K562 (cell line): ENCODE measurements around the gene USP32. TPM values are rescaled to one million over a fixed set of nuclear protein-coding genes. Genes with fewer than 3 reads are reported as not detected.

Experiments used
- AFF1 ChIP-seq, 2 experiments: fragments of 450-650 bp; IDR thresholded peaks; 2 replicates each; pipeline ENCODE4 v1.6.1; 2018; ENCODE audit warnings: mild to moderate bottlenecking in 2 of 2, low read depth in 1 of 2; ENCODE audit not compliant: partially characterized antibody in 2 of 2
- KLF10 ChIP-seq: fragments of 250-450 bp; sonication (Bioruptor Pico); IDR thresholded peaks from 2 replicates; pipeline ENCODE4 v1.6.1; 2021; ENCODE audit warnings: matching md5 sums
- NCOR1 ChIP-seq: fragments of 450-650 bp; IDR thresholded peaks from 2 replicates; pipeline ENCODE4 v1.6.1; 2016; ENCODE audit warnings: mild to moderate bottlenecking, moderate library complexity
- TARDBP ChIP-seq: fragments of 450-650 bp; IDR thresholded peaks from 2 replicates; pipeline ENCODE4 v1.6.1; 2016
- ZBTB11 ChIP-seq, 3 experiments: fragments of 200-800 bp in 1 of 3; fragments of 250-450 bp in 1 of 3; fragments of 450-650 bp in 1 of 3; sonication (Bioruptor Pico) in 1 of 3; sonication (Bioruptor generic) in 1 of 3; formaldehyde crosslinking in 1 of 3; IDR thresholded peaks; 2 replicates each; pipeline versions ENCODE4 v1.6.1 to v1.8.0; 2016 to 2022; ENCODE audit warnings: mild to moderate bottlenecking in 2 of 3, missing genetic modification characterization in 2 of 3, missing compliant biosample characterization in 1 of 3, moderate library complexity in 1 of 3
- ZNF384 ChIP-seq: IDR thresholded peaks from 2 replicates; pipeline ENCODE4 v1.6.1; 2012; ENCODE audit warnings: low read depth, low read length, improper control_type of control experiment
- polyA plus RNA-seq, 8 experiments: library from polyadenylated mRNA; depleted of rRNA in 4 of 8; stranded (reverse) in 5 of 8; unstranded in 3 of 8; fragments of >200 nt; fragmentation: Nextera tagmentation in 2 of 8; fragmentation: Illumina TruSeq in 1 of 8; extraction: Ambion mirVana in 2 of 8; extraction: Trizol in 1 of 8; gene quantifications; 2 replicates each; pipeline versions ENCODE4 v1.2.1 to v1.2.3, GENCODE V29; 2011 to 2014; ENCODE audit warnings: inconsistent platforms in 1 of 8, missing spikeins in 1 of 8
- total RNA-seq, 7 experiments: library from RNA; depleted of rRNA in 6 of 7; stranded (reverse); fragments of >200 nt in 6 of 7; fragmentation: Illumina TruSeq in 2 of 7; extraction: Trizol in 2 of 7; gene quantifications; 2 replicates each; pipeline versions ENCODE4 v1.2.1 to v1.2.3, GENCODE V29; 2011 to 2021; ENCODE audit warnings: low replicate concordance in 1 of 7
- TF ChIP-seq, protein P1 (sequence below): fragments of 250-450 bp; sonication (Bioruptor Pico); IDR thresholded peaks from 2 replicates; pipeline ENCODE4 v1.5.0; 2021; ENCODE audit warnings: mild to moderate bottlenecking, moderate library complexity
- TF ChIP-seq, protein P2 (sequence below): fragments of 450-650 bp; IDR thresholded peaks from 2 replicates; pipeline ENCODE4 v1.7.0; 2016; ENCODE audit warnings: borderline replicate concordance

The USP32 gene
- total and polyA plus RNA-seq, 9 of the 15 experiments (the other 6 are each of a cell fraction or from before 2014, with no cell fraction given): 18.0 to 69.3 (median 47.1) TPM

DNA sequence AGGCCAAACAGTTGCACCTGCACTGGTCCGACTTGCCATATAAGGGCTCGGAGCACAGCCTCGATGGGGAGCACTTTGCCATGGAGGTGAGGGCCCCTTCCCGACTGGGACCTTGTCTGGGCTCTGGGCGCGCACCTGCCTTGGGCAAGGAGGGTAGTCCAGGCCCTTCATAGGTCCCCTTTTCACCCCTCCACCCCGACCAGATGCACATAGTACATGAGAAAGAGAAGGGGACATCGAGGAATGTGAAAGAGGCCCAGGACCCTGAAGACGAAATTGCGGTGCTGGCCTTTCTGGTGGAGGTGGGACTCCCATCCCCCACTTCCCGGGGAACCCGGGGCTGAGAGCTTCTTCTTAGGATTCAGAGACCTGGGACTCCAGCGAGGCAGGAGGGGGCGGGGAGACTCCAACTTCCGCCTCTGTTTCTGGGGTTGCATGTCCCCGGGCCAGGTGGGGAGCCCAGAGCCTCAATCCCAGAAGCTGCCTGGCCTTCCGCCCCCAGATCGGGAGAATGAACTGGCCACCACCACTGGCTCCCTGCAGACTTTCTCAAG, 234.4 kb downstream of the USP32 start (continued):
- TF ChIP-seq ZBTB11 (CRISPR knock-in tag; IDR thresholded peaks at IDR 0.05): peak in 1 of 3 experiments; percentile 49; a peak in 1 of 6 replicates
- no peak for TF ChIP-seq ZNF384
- TF ChIP-seq, protein P1, sequence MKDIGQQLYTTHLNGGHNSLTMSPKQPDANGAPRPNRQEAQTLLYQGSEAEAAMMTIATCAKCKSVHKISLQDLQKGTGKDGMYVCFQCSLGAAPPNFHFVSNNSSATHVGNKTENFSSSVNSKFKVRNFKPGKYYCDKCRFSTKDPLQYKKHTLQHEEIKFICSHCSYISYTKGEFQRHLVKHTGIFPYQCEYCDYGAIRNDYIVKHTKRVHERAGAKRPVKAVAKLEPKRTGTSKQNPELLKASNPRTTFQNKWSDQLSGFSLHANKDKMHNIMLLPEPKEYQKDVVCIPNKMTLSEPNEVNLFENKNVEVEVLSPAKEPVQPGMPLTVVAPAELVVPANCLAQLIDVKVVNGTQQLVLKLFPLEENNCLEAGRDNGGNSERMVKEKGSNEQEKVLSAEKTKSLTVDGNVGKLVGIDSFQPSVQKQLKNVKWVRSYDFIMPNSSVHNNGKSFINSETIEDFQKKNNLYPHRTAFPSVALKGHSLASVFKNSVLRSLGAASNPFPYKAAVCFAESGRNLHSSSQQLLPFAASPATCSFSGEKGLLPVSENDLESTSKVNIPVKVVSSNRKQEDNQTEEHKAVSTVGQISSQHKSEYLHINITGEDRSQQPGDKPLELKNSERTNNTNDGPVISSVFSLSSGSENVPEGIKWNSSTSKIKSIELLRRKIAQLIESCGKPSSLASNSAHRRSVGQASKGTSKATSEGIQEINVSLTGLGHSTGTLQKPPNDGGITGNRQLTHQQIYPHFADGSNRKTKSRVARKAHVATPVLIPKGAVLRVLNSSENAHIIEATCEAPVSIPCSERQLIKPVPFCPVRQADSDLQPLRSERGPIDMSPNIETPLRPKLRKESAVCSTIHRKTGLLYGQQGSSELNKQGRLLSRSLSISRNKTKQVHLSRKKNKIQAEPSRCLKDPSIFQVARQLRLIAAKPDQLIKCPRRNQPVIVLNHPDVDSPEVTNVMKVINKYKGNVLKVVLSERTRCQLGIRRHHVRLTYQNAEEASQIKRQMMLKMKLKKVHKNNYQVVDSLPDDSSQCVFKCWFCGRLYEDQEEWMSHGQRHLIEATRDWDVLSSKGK (CRISPR knock-in tag): no peak
- TF ChIP-seq TARDBP: no peak
- TF ChIP-seq KLF10 (CRISPR knock-in tag): no peak
- TF ChIP-seq, protein P2, sequence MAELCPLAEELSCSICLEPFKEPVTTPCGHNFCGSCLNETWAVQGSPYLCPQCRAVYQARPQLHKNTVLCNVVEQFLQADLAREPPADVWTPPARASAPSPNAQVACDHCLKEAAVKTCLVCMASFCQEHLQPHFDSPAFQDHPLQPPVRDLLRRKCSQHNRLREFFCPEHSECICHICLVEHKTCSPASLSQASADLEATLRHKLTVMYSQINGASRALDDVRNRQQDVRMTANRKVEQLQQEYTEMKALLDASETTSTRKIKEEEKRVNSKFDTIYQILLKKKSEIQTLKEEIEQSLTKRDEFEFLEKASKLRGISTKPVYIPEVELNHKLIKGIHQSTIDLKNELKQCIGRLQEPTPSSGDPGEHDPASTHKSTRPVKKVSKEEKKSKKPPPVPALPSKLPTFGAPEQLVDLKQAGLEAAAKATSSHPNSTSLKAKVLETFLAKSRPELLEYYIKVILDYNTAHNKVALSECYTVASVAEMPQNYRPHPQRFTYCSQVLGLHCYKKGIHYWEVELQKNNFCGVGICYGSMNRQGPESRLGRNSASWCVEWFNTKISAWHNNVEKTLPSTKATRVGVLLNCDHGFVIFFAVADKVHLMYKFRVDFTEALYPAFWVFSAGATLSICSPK: no peak
- no peak for TF ChIP-seq AFF1 (IDR thresholded peaks at IDR 0.05; ENCODE audit: low read depth in 1 of 2, partially characterized antibody in 2 of 2)
- no peak for TF ChIP-seq NCOR1
- TF ChIP-seq, all 486 proteins: peak for 2
